ENCODE data around the gene HERC5.

Gene HERC5

GRCh38 chr4:88478247-88478646 is 21.3 kb downstream of the HERC5 start:
- no peak for DNase-seq (ENCODE audit: low read depth)
- H3K4me3 ChIP-seq (ENCODE audit: control insufficient read depth, low read depth, low read length) = no peak overlapping the region
- TF ChIP-seq CTCF (conservative IDR thresholded peaks at IDR 0.05; ENCODE audit: control insufficient read depth, insufficient read depth, low read depth, low read length) = no peak

GRCh38 chr4:88481537-88481936 is 24.6 kb downstream of the HERC5 start:
- H3K4me3 ChIP-seq (ENCODE audit: control insufficient read depth, low read depth, low read length) = no peak overlapping the region
- no peak for DNase-seq (ENCODE audit: low read depth)
- no peak for TF ChIP-seq CTCF (conservative IDR thresholded peaks at IDR 0.05; ENCODE audit: control insufficient read depth, insufficient read depth, low read depth, low read length)

- no peak for TF ChIP-seq CTCF (conservative IDR thresholded peaks at IDR 0.05; ENCODE audit: control insufficient read depth, insufficient read depth, low read depth, low read length)
- DNase-seq (ENCODE audit: low read depth) = no peak
- no peak overlapping the region for H3K4me3 ChIP-seq (ENCODE audit: control insufficient read depth, low read depth, low read length)
These were observed 32.3 kb downstream of the HERC5 start for GRCh38 chr4:88489100-88489761.

GRCh38 chr4:88497859-88498409 is 41.0 kb downstream of the HERC5 start:
- H3K4me3 ChIP-seq (ENCODE audit: control insufficient read depth, low read depth, low read length) = no peak overlapping the region
- TF ChIP-seq CTCF (conservative IDR thresholded peaks at IDR 0.05; ENCODE audit: control insufficient read depth, insufficient read depth, low read depth, low read length) = no peak
- DNase-seq (ENCODE audit: low read depth) = no peak

- TF ChIP-seq CTCF (conservative IDR thresholded peaks at IDR 0.05; ENCODE audit: control insufficient read depth, insufficient read depth, low read depth, low read length) = no peak
- no peak overlapping the region for H3K4me3 ChIP-seq (ENCODE audit: control insufficient read depth, low read depth, low read length)
- DNase-seq (ENCODE audit: low read depth) = no peak
These were observed 46.4 kb downstream of the HERC5 start for GRCh38 chr4:88503344-88503743.

GRCh38 chr4:88511236-88511635 is 54.3 kb downstream of the HERC5 start:
- no peak overlapping the region for H3K4me3 ChIP-seq (ENCODE audit: control insufficient read depth, low read depth, low read length)
- no peak for DNase-seq (ENCODE audit: low read depth)
- no peak for TF ChIP-seq CTCF (conservative IDR thresholded peaks at IDR 0.05; ENCODE audit: control insufficient read depth, insufficient read depth, low read depth, low read length)

Data from fibroblast of mammary gland (primary cell).